K562 (cell line): ENCODE measurements around the gene STAT4. TPM values are rescaled to one million over a fixed set of nuclear protein-coding genes. Genes with fewer than 3 reads are reported as not detected.

Source experiments
- ATAC-seq: fragments of 200-7000 bp; cut with Tn5 transposase; 3 replicates; pipeline ENCODE4 v1.9.1; 2020; ENCODE audit warnings: moderate library complexity
- BruUV-seq: library from RNA; stranded (reverse); fragments of 400-500 nt; replicated peaks from 2 replicates; lab custom pipeline; 2021; lab: Mats Ljungman, UMichigan
- CTCF ChIA-PET: fragments of 300-600 bp; formaldehyde crosslinking; extraction: SDS; loops from one replicate; lab custom pipeline; 2021; ENCODE audit warnings: low intra/inter-chr PET ratio; lab: Yijun Ruan, JAX
- POLR2A ChIA-PET: fragments of 300-600, 350-650 bp; sonication (Branson Sonifier 250); formaldehyde crosslinking; extraction: SDS; loops from one replicate; lab custom pipeline; 2021; ENCODE audit warnings: antibody characterized with exemption, inconsistent platforms; lab: Yijun Ruan, JAX
- DNase-seq, 4 experiments: peaks; one replicate each; pipeline versions ENCODE4 v3.0.0 to v3.0.0-alpha.2; 2011 to 2018; ENCODE audit warnings: low spot score in 3 of 4, mixed read lengths in 3 of 4; ENCODE audit errors: extremely low read depth in 1 of 4
- FAIRE-seq: peaks from 2 replicates; lab custom pipeline; 2011; peaks lifted over from hg19 to GRCh38; lab: Jason Lieb, UNC
- H2AFZ ChIP-seq: 2 replicates; pipeline ENCODE4 v1.6.0; 2011; ENCODE audit warnings: low read depth, low read length, control low read depth, inconsistent platforms
- H3K27ac ChIP-seq: fragments of 200-600 bp; 3 replicates; pipeline ENCODE4 v1.8.0; 2011; ENCODE audit warnings: low read depth, mild to moderate bottlenecking, control low read depth, inconsistent platforms, low read length, moderate library complexity, mixed read lengths; ENCODE audit errors: extremely low read depth
- H3K27me3 ChIP-seq, 2 experiments: fragments of 300-600 bp in 1 of 2; 2 replicates in 1 of 2; 3 replicates in 1 of 2; pipeline versions ENCODE4 v1.6.0 to v1.8.0; 2011; ENCODE audit warnings: inconsistent platforms in 2 of 2, low read length in 2 of 2, mild to moderate bottlenecking in 1 of 2, mixed read lengths in 1 of 2, moderate library complexity in 1 of 2; ENCODE audit not compliant: control insufficient read depth in 2 of 2, insufficient read depth in 2 of 2
- H3K36me3 ChIP-seq: fragments of 300-600 bp; 3 replicates; pipeline ENCODE4 v1.8.0; 2011; ENCODE audit warnings: mild to moderate bottlenecking, low read length, inconsistent platforms; ENCODE audit not compliant: control insufficient read depth, insufficient read depth
- H3K4me1 ChIP-seq, 2 experiments: fragments of 200-600 bp in 1 of 2; replicated peaks in 1 of 2; 2 replicates in 1 of 2; 3 replicates in 1 of 2; pipeline versions ENCODE4 v1.5.1 to v1.8.0; 2011; ENCODE audit warnings: inconsistent platforms in 2 of 2, low read length in 2 of 2, mild to moderate bottlenecking in 1 of 2, mixed read lengths in 1 of 2, moderate library complexity in 1 of 2; ENCODE audit not compliant: control insufficient read depth in 2 of 2, insufficient read depth in 2 of 2
- H3K4me2 ChIP-seq: 2 replicates; pipeline ENCODE4 v1.6.1; 2011; ENCODE audit warnings: low read length, control low read depth, inconsistent platforms, mixed read lengths; ENCODE audit not compliant: insufficient read depth
- H3K4me3 ChIP-seq: fragments of 200-600 bp; sonication (generic), shearing (Covaris generic); 2 replicates; pipeline ENCODE4 v1.5.1; 2016; ENCODE audit warnings: control low read depth, inconsistent platforms
- H3K79me2 ChIP-seq: fragments of 200-600 bp; 3 replicates; pipeline ENCODE4 v1.8.0; 2011; ENCODE audit warnings: low read length, inconsistent platforms; ENCODE audit not compliant: control insufficient read depth, insufficient read depth
- H3K9ac ChIP-seq, 2 experiments: 2 replicates each; pipeline versions ENCODE4 v1.6.0 to v1.6.1; 2011; ENCODE audit warnings: low read depth in 2 of 2, low read length in 2 of 2, control low read depth in 1 of 2, inconsistent platforms in 1 of 2, mild to moderate bottlenecking in 1 of 2, mixed read lengths in 1 of 2; ENCODE audit not compliant: insufficient read depth in 1 of 2
- H3K9me1 ChIP-seq: one replicate; pipeline ENCODE4 v1.6.0; 2011; ENCODE audit warnings: inconsistent platforms, mild to moderate bottlenecking, low read length, moderate library complexity; ENCODE audit not compliant: control insufficient read depth, insufficient read depth
- H3K9me3 ChIP-seq: replicated peaks from 2 replicates; pipeline ENCODE4 v1.5.1; 2011; ENCODE audit warnings: low read depth, low read length, inconsistent platforms; ENCODE audit not compliant: control insufficient read depth, insufficient read depth
- H4K20me1 ChIP-seq: replicated peaks from 2 replicates; pipeline ENCODE4 v1.6.1; 2011; ENCODE audit warnings: low read length, inconsistent platforms, mixed read lengths; ENCODE audit not compliant: control insufficient read depth, insufficient read depth
- CC2D1A ChIP-seq: fragments of 450-650 bp; IDR thresholded peaks from 2 replicates; pipeline ENCODE4 v1.6.1; 2017; ENCODE audit warnings: mild to moderate bottlenecking
- FOXJ3 ChIP-seq: sonication (generic); formaldehyde crosslinking; IDR thresholded peaks from 2 replicates; pipeline ENCODE4 v1.4.0; 2020; ENCODE audit warnings: mild to moderate bottlenecking, missing genetic modification reagents
- L3MBTL2 ChIP-seq: fragments of 450-650 bp; IDR thresholded peaks from 2 replicates; pipeline ENCODE4 v1.6.1; 2016; ENCODE audit warnings: mild to moderate bottlenecking, moderate library complexity
- ZNF384 ChIP-seq: IDR thresholded peaks from 2 replicates; pipeline ENCODE4 v1.6.1; 2012; ENCODE audit warnings: low read depth, low read length, improper control_type of control experiment
- ZNF764 ChIP-seq: fragments of 250-450 bp; sonication (Bioruptor Pico); IDR thresholded peaks from 2 replicates; pipeline ENCODE4 v1.4.0; 2020; ENCODE audit warnings: low read depth, mild to moderate bottlenecking, moderate library complexity
- WGBS: fragments of 100-300 bp; shearing (Covaris generic); methylation state at CpG from one replicate; pipeline ENCODE4 v1.1.6; 2016; ENCODE audit warnings: low coverage, mixed read lengths; ENCODE audit not compliant: insufficient coverage; ENCODE audit errors: missing lambda C conversion rate; 5-methylcytosine and 5-hydroxymethylcytosine counted together
- in situ Hi-C: fragments of 300-500 bp; cut with MboI; formaldehyde crosslinking; loops from 4 replicates; pipeline ENCODE4 v1.15.0; 2018; ENCODE audit warnings: inconsistent platforms, mixed read lengths
- intact Hi-C: fragments of 100-400 bp; cut with micrococcal nuclease; formaldehyde crosslinking; loops from 2 replicates; pipeline ENCODE4 v1.14.2; 2022
- polyA plus RNA-seq, 8 experiments: library from polyadenylated mRNA; depleted of rRNA in 4 of 8; stranded (reverse) in 5 of 8; unstranded in 3 of 8; fragments of >200 nt; fragmentation: Nextera tagmentation in 2 of 8; fragmentation: Illumina TruSeq in 1 of 8; extraction: Ambion mirVana in 2 of 8; extraction: Trizol in 1 of 8; gene quantifications; 2 replicates each; pipeline versions ENCODE4 v1.2.1 to v1.2.3, GENCODE V29; 2011 to 2014; ENCODE audit warnings: inconsistent platforms in 1 of 8, missing spikeins in 1 of 8
- total RNA-seq, 7 experiments: library from RNA; depleted of rRNA in 6 of 7; stranded (reverse); fragments of >200 nt in 6 of 7; fragmentation: Illumina TruSeq in 2 of 7; extraction: Trizol in 2 of 7; gene quantifications; 2 replicates each; pipeline versions ENCODE4 v1.2.1 to v1.2.3, GENCODE V29; 2011 to 2021; ENCODE audit warnings: low replicate concordance in 1 of 7
- TF ChIP-seq, protein P1 (sequence below): fragments of 250-450 bp; sonication (Bioruptor Pico); IDR thresholded peaks from 2 replicates; pipeline ENCODE4 v1.5.0; 2020; ENCODE audit warnings: mild to moderate bottlenecking
- TF ChIP-seq, protein P2 (sequence below): sonication (generic); formaldehyde crosslinking; IDR thresholded peaks from 2 replicates; pipeline ENCODE4 v1.8.0; 2022; ENCODE audit warnings: mild to moderate bottlenecking, missing genetic modification reagents
- TF ChIP-seq, protein P3 (sequence below): fragments of 450-650 bp; formaldehyde crosslinking; IDR thresholded peaks from 2 replicates; pipeline ENCODE4 v1.4.0; 2020; ENCODE audit warnings: mild to moderate bottlenecking, moderate library complexity
- TF ChIP-seq, protein P4 (sequence below), 2 experiments: fragments of 450-650 bp in 1 of 2; sonication (generic) in 1 of 2; formaldehyde crosslinking in 1 of 2; IDR thresholded peaks; 2 replicates each; pipeline versions ENCODE4 v1.7.1 to v1.9.0; 2016 to 2022; ENCODE audit warnings: inconsistent platforms in 1 of 2, mild to moderate bottlenecking in 1 of 2, missing genetic modification reagents in 1 of 2

Gene STAT4
- total and polyA plus RNA-seq, 9 of the 15 experiments (the other 6 are each of a cell fraction or from before 2014, with no cell fraction given) = 0.01 to 0.06 (median 0.03) TPM; not detected in 6

DNA sequence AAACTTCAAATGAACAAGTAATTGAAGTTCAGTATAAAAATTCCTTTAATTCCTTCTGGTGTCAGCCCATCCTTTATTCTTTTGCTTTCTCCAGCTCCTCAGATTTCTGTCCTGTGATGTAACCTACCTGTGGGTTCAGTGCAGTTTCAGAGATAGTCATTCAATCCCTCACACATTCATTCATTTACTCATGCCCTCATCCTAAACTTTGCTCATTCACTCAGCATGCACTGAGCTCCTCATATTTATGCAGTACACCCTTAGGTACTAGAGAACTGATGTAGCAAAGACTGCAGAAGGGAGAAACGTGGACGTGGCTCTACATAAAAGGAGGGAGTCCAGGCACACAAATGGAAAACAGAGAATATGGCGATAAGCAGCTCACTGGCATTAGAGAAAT lies 91.5 kb downstream of the STAT4 start (continued):
- TF ChIP-seq, protein P1, sequence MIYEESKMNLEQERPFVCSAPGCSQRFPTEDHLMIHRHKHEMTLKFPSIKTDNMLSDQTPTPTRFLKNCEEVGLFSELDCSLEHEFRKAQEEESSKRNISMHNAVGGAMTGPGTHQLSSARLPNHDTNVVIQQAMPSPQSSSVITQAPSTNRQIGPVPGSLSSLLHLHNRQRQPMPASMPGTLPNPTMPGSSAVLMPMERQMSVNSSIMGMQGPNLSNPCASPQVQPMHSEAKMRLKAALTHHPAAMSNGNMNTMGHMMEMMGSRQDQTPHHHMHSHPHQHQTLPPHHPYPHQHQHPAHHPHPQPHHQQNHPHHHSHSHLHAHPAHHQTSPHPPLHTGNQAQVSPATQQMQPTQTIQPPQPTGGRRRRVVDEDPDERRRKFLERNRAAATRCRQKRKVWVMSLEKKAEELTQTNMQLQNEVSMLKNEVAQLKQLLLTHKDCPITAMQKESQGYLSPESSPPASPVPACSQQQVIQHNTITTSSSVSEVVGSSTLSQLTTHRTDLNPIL = no peak
- TF ChIP-seq FOXJ3 (CRISPR knock-in tag) = no peak
- TF ChIP-seq, protein P2, sequence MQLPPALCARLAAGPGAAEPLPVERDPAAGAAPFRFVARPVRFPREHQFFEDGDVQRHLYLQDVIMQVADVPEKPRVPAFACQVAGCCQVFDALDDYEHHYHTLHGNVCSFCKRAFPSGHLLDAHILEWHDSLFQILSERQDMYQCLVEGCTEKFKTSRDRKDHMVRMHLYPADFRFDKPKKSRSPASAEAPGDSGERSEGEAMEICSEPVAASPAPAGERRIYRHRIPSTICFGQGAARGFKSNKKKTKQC = no peak
- TF ChIP-seq, protein P3, sequence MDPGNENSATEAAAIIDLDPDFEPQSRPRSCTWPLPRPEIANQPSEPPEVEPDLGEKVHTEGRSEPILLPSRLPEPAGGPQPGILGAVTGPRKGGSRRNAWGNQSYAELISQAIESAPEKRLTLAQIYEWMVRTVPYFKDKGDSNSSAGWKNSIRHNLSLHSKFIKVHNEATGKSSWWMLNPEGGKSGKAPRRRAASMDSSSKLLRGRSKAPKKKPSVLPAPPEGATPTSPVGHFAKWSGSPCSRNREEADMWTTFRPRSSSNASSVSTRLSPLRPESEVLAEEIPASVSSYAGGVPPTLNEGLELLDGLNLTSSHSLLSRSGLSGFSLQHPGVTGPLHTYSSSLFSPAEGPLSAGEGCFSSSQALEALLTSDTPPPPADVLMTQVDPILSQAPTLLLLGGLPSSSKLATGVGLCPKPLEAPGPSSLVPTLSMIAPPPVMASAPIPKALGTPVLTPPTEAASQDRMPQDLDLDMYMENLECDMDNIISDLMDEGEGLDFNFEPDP (CRISPR knock-in tag) = no peak
- no peak for TF ChIP-seq L3MBTL2

DNA sequence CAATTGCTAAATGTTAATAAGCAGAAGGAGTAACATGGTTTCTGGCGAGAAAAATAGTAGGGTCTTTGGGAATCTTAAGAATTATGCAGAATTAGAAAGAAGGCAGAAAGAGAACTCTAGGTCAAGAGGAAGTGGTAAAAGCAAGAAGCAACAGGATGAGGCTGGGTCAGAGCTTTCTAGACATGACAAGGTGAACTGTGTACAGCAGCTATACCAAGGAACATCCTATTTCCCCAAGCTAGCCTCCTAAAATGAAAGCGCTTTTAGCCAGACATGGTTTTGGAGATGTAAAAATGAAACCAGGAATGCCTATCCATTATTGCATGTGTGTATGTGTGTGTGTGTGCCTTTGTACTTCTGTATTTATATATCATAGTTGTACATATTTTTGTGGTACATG lies 94.6 kb downstream of the STAT4 start:
- 0% methylated on average over 2 of the region's 2 CpGs for WGBS
- Histone ChIP-seq H3K9me3 (no peaks in the 10 kb centered on the region), H3K27ac (no peak overlapping the region), H3K4me2 (no peak overlapping the region), H3K4me1 (no peaks in the 10 kb centered on the region), H3K79me2 (no peaks in the 10 kb centered on the region), H4K20me1 (no peaks in the 10 kb centered on the region), H3K27me3 (peaks cover 0 to 2% of the 10 kb centered on the region in 2 experiments; a peak in 1 of 5 replicates), H3K9ac (no peak overlapping the region), H3K4me3 (no peak overlapping the region), H3K36me3 (no peaks in the 10 kb centered on the region), H3K9me1 (no peaks in the 10 kb centered on the region), H2AFZ (no peak overlapping the region)
- in situ Hi-C loops = no loop called here
- TF ChIP-seq CC2D1A (no peak), ZNF384 (no peak), ZNF764 (no peak)
- TF ChIP-seq, protein P4, sequence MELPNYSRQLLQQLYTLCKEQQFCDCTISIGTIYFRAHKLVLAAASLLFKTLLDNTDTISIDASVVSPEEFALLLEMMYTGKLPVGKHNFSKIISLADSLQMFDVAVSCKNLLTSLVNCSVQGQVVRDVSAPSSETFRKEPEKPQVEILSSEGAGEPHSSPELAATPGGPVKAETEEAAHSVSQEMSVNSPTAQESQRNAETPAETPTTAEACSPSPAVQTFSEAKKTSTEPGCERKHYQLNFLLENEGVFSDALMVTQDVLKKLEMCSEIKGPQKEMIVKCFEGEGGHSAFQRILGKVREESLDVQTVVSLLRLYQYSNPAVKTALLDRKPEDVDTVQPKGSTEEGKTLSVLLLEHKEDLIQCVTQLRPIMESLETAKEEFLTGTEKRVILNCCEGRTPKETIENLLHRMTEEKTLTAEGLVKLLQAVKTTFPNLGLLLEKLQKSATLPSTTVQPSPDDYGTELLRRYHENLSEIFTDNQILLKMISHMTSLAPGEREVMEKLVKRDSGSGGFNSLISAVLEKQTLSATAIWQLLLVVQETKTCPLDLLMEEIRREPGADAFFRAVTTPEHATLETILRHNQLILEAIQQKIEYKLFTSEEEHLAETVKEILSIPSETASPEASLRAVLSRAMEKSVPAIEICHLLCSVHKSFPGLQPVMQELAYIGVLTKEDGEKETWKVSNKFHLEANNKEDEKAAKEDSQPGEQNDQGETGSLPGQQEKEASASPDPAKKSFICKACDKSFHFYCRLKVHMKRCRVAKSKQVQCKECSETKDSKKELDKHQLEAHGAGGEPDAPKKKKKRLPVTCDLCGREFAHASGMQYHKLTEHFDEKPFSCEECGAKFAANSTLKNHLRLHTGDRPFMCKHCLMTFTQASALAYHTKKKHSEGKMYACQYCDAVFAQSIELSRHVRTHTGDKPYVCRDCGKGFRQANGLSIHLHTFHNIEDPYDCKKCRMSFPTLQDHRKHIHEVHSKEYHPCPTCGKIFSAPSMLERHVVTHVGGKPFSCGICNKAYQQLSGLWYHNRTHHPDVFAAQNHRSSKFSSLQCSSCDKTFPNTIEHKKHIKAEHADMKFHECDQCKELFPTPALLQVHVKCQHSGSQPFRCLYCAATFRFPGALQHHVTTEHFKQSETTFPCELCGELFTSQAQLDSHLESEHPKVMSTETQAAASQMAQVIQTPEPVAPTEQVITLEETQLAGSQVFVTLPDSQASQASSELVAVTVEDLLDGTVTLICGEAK (IDR thresholded peaks at IDR 0.05) = no peak
- TF ChIP-seq, protein P4 (CRISPR knock-in tag; IDR thresholded peaks at IDR 0.05) = no peak
- ATAC-seq (no peak), DNase-seq (no peak), FAIRE-seq (no peak)
- ChIA-PET POLR2A (no interaction called here), CTCF (no interaction called here)
- intact Hi-C loops = no loop called here
- no TSS peak for BruUV-seq
